HepG2 (cell line): ENCODE results near the gene MTR. TPM values are rescaled to one million over a fixed set of nuclear protein-coding genes. Genes with fewer than 3 reads are reported as not detected.

Source experiments
- AGO1 ChIP-seq: fragments of 200-400 bp; formaldehyde crosslinking; IDR thresholded peaks from 2 replicates; pipeline ENCODE4 v1.6.1; 2017; ENCODE audit warnings: mild to moderate bottlenecking, low read depth, low read length, moderate library complexity; ENCODE audit not compliant: poor library complexity, severe bottlenecking
- ARID5B ChIP-seq: IDR thresholded peaks from 2 replicates; pipeline ENCODE4 v1.4.0; 2020; ENCODE audit warnings: mild to moderate bottlenecking, missing genetic modification reagents
- CCAR2 ChIP-seq: fragments of 200-400 bp; formaldehyde crosslinking; optimal IDR thresholded peaks from 2 replicates; pipeline ENCODE3; 2018; ENCODE audit warnings: low read depth, mild to moderate bottlenecking, low read length, moderate library complexity
- DR1 ChIP-seq: sonication (generic); formaldehyde crosslinking; IDR thresholded peaks from 2 replicates; pipeline ENCODE4 v1.8.0; 2021; ENCODE audit warnings: mild to moderate bottlenecking, missing genetic modification reagents, inconsistent platforms
- ISL2 ChIP-seq: sonication (generic); formaldehyde crosslinking; IDR thresholded peaks from 2 replicates; pipeline ENCODE4 v1.5.0; 2020; ENCODE audit warnings: missing genetic modification reagents
- MAF1 ChIP-seq: sonication (generic); formaldehyde crosslinking; IDR thresholded peaks from 2 replicates; pipeline ENCODE4 v1.5.0; 2020; ENCODE audit warnings: missing genetic modification reagents, borderline replicate concordance
- MEIS2 ChIP-seq: sonication (generic); formaldehyde crosslinking; IDR thresholded peaks from 2 replicates; pipeline ENCODE4 v1.9.0; 2021; ENCODE audit warnings: mild to moderate bottlenecking, missing genetic modification reagents
- NFYC ChIP-seq: IDR thresholded peaks from 2 replicates; pipeline ENCODE4 v1.6.1; 2016; ENCODE audit warnings: missing genetic modification reagents, missing compliant biosample characterization
- PCBP1 ChIP-seq: fragments of 200-400 bp; formaldehyde crosslinking; IDR thresholded peaks from 2 replicates; pipeline ENCODE4 v1.6.1; 2017; ENCODE audit warnings: mild to moderate bottlenecking, low read depth, low read length, borderline replicate concordance
- PHB2 ChIP-seq: fragments of 450-650 bp; IDR thresholded peaks from 2 replicates; pipeline ENCODE4 v1.6.1; 2018; ENCODE audit not compliant: partially characterized antibody
- SP4 ChIP-seq: sonication (generic); formaldehyde crosslinking; IDR thresholded peaks from 2 replicates; pipeline ENCODE4 v1.8.1; 2023; ENCODE audit warnings: mild to moderate bottlenecking, missing genetic modification reagents
- TCF7L2 ChIP-seq: IDR thresholded peaks from 2 replicates; pipeline ENCODE4 v1.6.1; 2011; ENCODE audit warnings: mild to moderate bottlenecking, low read depth, low read length, moderate library complexity
- ZNF280D ChIP-seq: sonication (generic); formaldehyde crosslinking; IDR thresholded peaks from 2 replicates; pipeline ENCODE4 v1.5.1; 2020; ENCODE audit warnings: mild to moderate bottlenecking, missing genetic modification reagents
- ZNF570 ChIP-seq: sonication (generic); formaldehyde crosslinking; IDR thresholded peaks from 2 replicates; pipeline ENCODE4 v1.4.0; 2020; ENCODE audit warnings: mild to moderate bottlenecking, missing genetic modification reagents, borderline replicate concordance
- ZNF660 ChIP-seq: sonication (generic); formaldehyde crosslinking; IDR thresholded peaks from 2 replicates; pipeline ENCODE4 v1.5.1; 2020; ENCODE audit warnings: mild to moderate bottlenecking, low read depth, missing genetic modification reagents, borderline replicate concordance
- ZSCAN29 ChIP-seq: sonication (generic); formaldehyde crosslinking; conservative IDR thresholded peaks from 2 replicates; pipeline ENCODE4 v1.4.0; 2020; ENCODE audit warnings: mild to moderate bottlenecking, missing genetic modification reagents
- polyA plus RNA-seq, 8 experiments: library from polyadenylated mRNA; depleted of rRNA in 3 of 8; stranded (reverse) in 7 of 8; unstranded in 1 of 8; fragments of >200 nt; fragmentation: Illumina TruSeq in 4 of 8; extraction: Trizol in 4 of 8; gene quantifications; 2 replicates each; pipeline versions ENCODE4 v1.2.1 to v1.2.3, GENCODE V29; 2011 to 2016; ENCODE audit warnings: low read depth in 4 of 8, missing spikeins in 1 of 8, mixed read lengths in 1 of 8; ENCODE audit not compliant: insufficient read depth in 1 of 8
- total RNA-seq, 5 experiments: library from RNA; depleted of rRNA; stranded (reverse); fragments of >200 nt; fragmentation: Illumina TruSeq; extraction: Trizol; gene quantifications; 2 replicates each; pipeline ENCODE4 v1.2.3, GENCODE V29; 2016; ENCODE audit warnings: low read depth in 1 of 5
- TF ChIP-seq, protein P1 (sequence below): sonication (generic); formaldehyde crosslinking; IDR thresholded peaks from 2 replicates; pipeline ENCODE4 v1.4.0; 2020; ENCODE audit warnings: missing genetic modification reagents
- TF ChIP-seq, protein P2 (sequence below): sonication (generic); formaldehyde crosslinking; conservative IDR thresholded peaks from 2 replicates; pipeline ENCODE4 v1.4.0; 2020; ENCODE audit warnings: missing genetic modification reagents
- TF ChIP-seq, protein P3 (sequence below): sonication (generic); formaldehyde crosslinking; IDR thresholded peaks from 2 replicates; pipeline ENCODE4 v1.4.0; 2020; ENCODE audit warnings: mild to moderate bottlenecking, missing genetic modification reagents

MTR gene
- total and polyA plus RNA-seq, 2 of the 13 experiments (the other 11 are each of a cell fraction or from before 2014, with no cell fraction given), result 16.3 to 36.1 TPM

- TF ChIP-seq, protein P1, sequence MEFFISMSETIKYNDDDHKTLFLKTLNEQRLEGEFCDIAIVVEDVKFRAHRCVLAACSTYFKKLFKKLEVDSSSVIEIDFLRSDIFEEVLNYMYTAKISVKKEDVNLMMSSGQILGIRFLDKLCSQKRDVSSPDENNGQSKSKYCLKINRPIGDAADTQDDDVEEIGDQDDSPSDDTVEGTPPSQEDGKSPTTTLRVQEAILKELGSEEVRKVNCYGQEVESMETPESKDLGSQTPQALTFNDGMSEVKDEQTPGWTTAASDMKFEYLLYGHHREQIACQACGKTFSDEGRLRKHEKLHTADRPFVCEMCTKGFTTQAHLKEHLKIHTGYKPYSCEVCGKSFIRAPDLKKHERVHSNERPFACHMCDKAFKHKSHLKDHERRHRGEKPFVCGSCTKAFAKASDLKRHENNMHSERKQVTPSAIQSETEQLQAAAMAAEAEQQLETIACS (CRISPR knock-in tag), result no peak
- peak; percentile 81; the same call in 1 of the 2 replicates for TF ChIP-seq ZNF660 (CRISPR knock-in tag)
- 0 out of 2 replicates have a peak, but pooled peaks have one; percentile 36 for TF ChIP-seq ZSCAN29
- TF ChIP-seq ZNF280D (CRISPR knock-in tag), result peak; percentile 48; the same call in 1 of the 2 replicates
- TF ChIP-seq NFYC (CRISPR knock-in tag), result peak; percentile 98
- TF ChIP-seq CCAR2, result no peak
- no peak; the same call in 1 of the 2 replicates for TF ChIP-seq ISL2 (CRISPR knock-in tag)
- TF ChIP-seq SP4 (CRISPR knock-in tag), result 0 out of 2 replicates have a peak, but pooled peaks have one; percentile 37
- no peak for TF ChIP-seq ZNF570
- TF ChIP-seq, protein P2, sequence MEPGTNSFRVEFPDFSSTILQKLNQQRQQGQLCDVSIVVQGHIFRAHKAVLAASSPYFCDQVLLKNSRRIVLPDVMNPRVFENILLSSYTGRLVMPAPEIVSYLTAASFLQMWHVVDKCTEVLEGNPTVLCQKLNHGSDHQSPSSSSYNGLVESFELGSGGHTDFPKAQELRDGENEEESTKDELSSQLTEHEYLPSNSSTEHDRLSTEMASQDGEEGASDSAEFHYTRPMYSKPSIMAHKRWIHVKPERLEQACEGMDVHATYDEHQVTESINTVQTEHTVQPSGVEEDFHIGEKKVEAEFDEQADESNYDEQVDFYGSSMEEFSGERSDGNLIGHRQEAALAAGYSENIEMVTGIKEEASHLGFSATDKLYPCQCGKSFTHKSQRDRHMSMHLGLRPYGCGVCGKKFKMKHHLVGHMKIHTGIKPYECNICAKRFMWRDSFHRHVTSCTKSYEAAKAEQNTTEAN (CRISPR knock-in tag), result 0 out of 2 replicates have a peak, but pooled peaks have one; percentile 22
- TF ChIP-seq, protein P3, sequence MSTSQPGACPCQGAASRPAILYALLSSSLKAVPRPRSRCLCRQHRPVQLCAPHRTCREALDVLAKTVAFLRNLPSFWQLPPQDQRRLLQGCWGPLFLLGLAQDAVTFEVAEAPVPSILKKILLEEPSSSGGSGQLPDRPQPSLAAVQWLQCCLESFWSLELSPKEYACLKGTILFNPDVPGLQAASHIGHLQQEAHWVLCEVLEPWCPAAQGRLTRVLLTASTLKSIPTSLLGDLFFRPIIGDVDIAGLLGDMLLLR (CRISPR knock-in tag), result peak; percentile 98
- TF ChIP-seq ARID5B (CRISPR knock-in tag), result peak; percentile 41
- TF ChIP-seq DR1 (CRISPR knock-in tag), result peak; percentile 59; the same call in 1 of the 2 replicates
- TF ChIP-seq MEIS2 (CRISPR knock-in tag), result no peak
- TF ChIP-seq TCF7L2, result no peak
- TF ChIP-seq PHB2, result no peak
- TF ChIP-seq MAF1 (CRISPR knock-in tag), result no peak; the same call in 1 of the 2 replicates
- no peak for TF ChIP-seq PCBP1
- peak; percentile 41 for TF ChIP-seq AGO1
These were observed at the start of gene MTR (continued) for GRCh38 chr1:236795035-236795756.
